HepG2 (cell line): ENCODE measurements around the gene FAM131A. TPM values are rescaled to one million over a fixed set of nuclear protein-coding genes. Genes with fewer than 3 reads are reported as not detected.

Experiments used
- CBX5 ChIP-seq: sonication (generic); formaldehyde crosslinking; IDR thresholded peaks from 2 replicates; pipeline ENCODE4 v1.4.0; 2020; ENCODE audit warnings: missing genetic modification reagents, borderline replicate concordance
- EP300 ChIP-seq, 3 experiments: sonication (generic) in 1 of 3; formaldehyde crosslinking in 1 of 3; IDR thresholded peaks; 2 replicates each; pipeline versions ENCODE4 v1.5.1 to v1.6.1; 2011 to 2020; ENCODE audit warnings: low read depth in 2 of 3, low read length in 2 of 3, borderline replicate concordance in 1 of 3, improper control_type of control experiment in 1 of 3, mild to moderate bottlenecking in 1 of 3, missing genetic modification reagents in 1 of 3, moderate library complexity in 1 of 3
- FOXA1 ChIP-seq, 2 experiments: fragments of 450-650 bp in 1 of 2; sonication (generic) in 1 of 2; formaldehyde crosslinking in 1 of 2; IDR thresholded peaks; 2 replicates each; pipeline versions ENCODE4 v1.4.0 to v1.6.1; 2016 to 2020; ENCODE audit warnings: missing genetic modification reagents in 1 of 2
- HNRNPUL1 ChIP-seq: fragments of 200-400 bp; formaldehyde crosslinking; IDR thresholded peaks from 2 replicates; pipeline ENCODE4 v1.6.1; 2017; ENCODE audit warnings: low read depth, mild to moderate bottlenecking, low read length, moderate library complexity
- KDM5A ChIP-seq: fragments of 200-600 bp; sonication (generic); IDR thresholded peaks from 2 replicates; pipeline ENCODE4 v1.7.0; 2018; ENCODE audit warnings: antibody characterized with exemption, mild to moderate bottlenecking, low read length, borderline replicate concordance
- MYC ChIP-seq: sonication (generic); formaldehyde crosslinking; IDR thresholded peaks from 2 replicates; pipeline ENCODE4 v1.9.0; 2021; ENCODE audit warnings: missing genetic modification reagents, borderline replicate concordance
- PAF1 ChIP-seq: IDR thresholded peaks from 2 replicates; pipeline ENCODE4 v1.6.1; 2016; ENCODE audit warnings: missing genetic modification reagents, missing compliant biosample characterization
- PHF8 ChIP-seq: sonication (generic); formaldehyde crosslinking; IDR thresholded peaks from 2 replicates; pipeline ENCODE4 v1.5.0; 2020; ENCODE audit warnings: missing genetic modification reagents
- RARA ChIP-seq: IDR thresholded peaks from 2 replicates; pipeline ENCODE4 v1.6.1; 2016; ENCODE audit warnings: missing genetic modification reagents, missing compliant biosample characterization
- RNF2 ChIP-seq: fragments of 450-650 bp; conservative IDR thresholded peaks from 2 replicates; pipeline ENCODE4 v1.6.1; 2016; ENCODE audit warnings: low read depth
- RXRA ChIP-seq: sonication (generic); formaldehyde crosslinking; IDR thresholded peaks from 2 replicates; pipeline ENCODE4 v1.5.1; 2020; ENCODE audit warnings: missing genetic modification reagents
- RXRB ChIP-seq: IDR thresholded peaks from 2 replicates; pipeline ENCODE4 v1.6.1; 2016; ENCODE audit warnings: borderline replicate concordance, missing genetic modification reagents, missing compliant biosample characterization
- SAP130 ChIP-seq: IDR thresholded peaks from 2 replicates; pipeline ENCODE4 v1.6.1; 2016; ENCODE audit warnings: low read depth
- TGIF2 ChIP-seq: IDR thresholded peaks from 2 replicates; pipeline ENCODE4 v1.6.1; 2016; ENCODE audit warnings: control low read depth, missing compliant biosample characterization
- XBP1 ChIP-seq: sonication (generic); formaldehyde crosslinking; IDR thresholded peaks from 2 replicates; pipeline ENCODE4 v1.5.0; 2020; ENCODE audit warnings: missing genetic modification reagents
- ZFP82 ChIP-seq: sonication (generic); formaldehyde crosslinking; IDR thresholded peaks from 2 replicates; pipeline ENCODE4 v1.5.1; 2020; ENCODE audit warnings: mild to moderate bottlenecking, missing genetic modification reagents, borderline replicate concordance
- ZFY ChIP-seq: sonication (generic); formaldehyde crosslinking; IDR thresholded peaks from 2 replicates; pipeline ENCODE4 v1.4.0; 2020; ENCODE audit warnings: missing genetic modification reagents
- ZNF564 ChIP-seq: sonication (generic); formaldehyde crosslinking; IDR thresholded peaks from 2 replicates; pipeline ENCODE4 v1.8.1; 2023; ENCODE audit warnings: mild to moderate bottlenecking, missing genetic modification reagents
- ZNF619 ChIP-seq: sonication (generic); formaldehyde crosslinking; IDR thresholded peaks from 2 replicates; pipeline ENCODE4 v1.4.0; 2020; ENCODE audit warnings: mild to moderate bottlenecking, missing genetic modification reagents
- ZNF772 ChIP-seq: sonication (generic); formaldehyde crosslinking; IDR thresholded peaks from 2 replicates; pipeline ENCODE4 v1.5.0; 2020; ENCODE audit warnings: mild to moderate bottlenecking, missing genetic modification reagents
- ZNF790 ChIP-seq: sonication (generic); formaldehyde crosslinking; IDR thresholded peaks from 2 replicates; pipeline ENCODE4 v1.8.0; 2022; ENCODE audit warnings: missing genetic modification reagents, mild to moderate bottlenecking, borderline replicate concordance
- ZSCAN21 ChIP-seq: sonication (generic); formaldehyde crosslinking; IDR thresholded peaks from 2 replicates; pipeline ENCODE4 v1.8.0; 2022; ENCODE audit warnings: mild to moderate bottlenecking, missing genetic modification reagents, moderate library complexity, borderline replicate concordance
- polyA plus RNA-seq, 8 experiments: library from polyadenylated mRNA; depleted of rRNA in 3 of 8; stranded (reverse) in 7 of 8; unstranded in 1 of 8; fragments of >200 nt; fragmentation: Illumina TruSeq in 4 of 8; extraction: Trizol in 4 of 8; gene quantifications; 2 replicates each; pipeline versions ENCODE4 v1.2.1 to v1.2.3, GENCODE V29; 2011 to 2016; ENCODE audit warnings: low read depth in 4 of 8, missing spikeins in 1 of 8, mixed read lengths in 1 of 8; ENCODE audit not compliant: insufficient read depth in 1 of 8
- total RNA-seq, 5 experiments: library from RNA; depleted of rRNA; stranded (reverse); fragments of >200 nt; fragmentation: Illumina TruSeq; extraction: Trizol; gene quantifications; 2 replicates each; pipeline ENCODE4 v1.2.3, GENCODE V29; 2016; ENCODE audit warnings: low read depth in 1 of 5
- TF ChIP-seq, protein P1 (sequence below): fragments of 450-650 bp; IDR thresholded peaks from 2 replicates; pipeline ENCODE4 v1.6.1; 2016
- TF ChIP-seq, protein P2 (sequence below): sonication (generic); formaldehyde crosslinking; IDR thresholded peaks from 2 replicates; pipeline ENCODE4 v1.4.0; 2020; ENCODE audit warnings: missing genetic modification reagents

FAM131A gene
- total and polyA plus RNA-seq, 2 of the 13 experiments (the other 11 are each of a cell fraction or from before 2014, with no cell fraction given), result 9.2 to 9.3 TPM

DNA sequence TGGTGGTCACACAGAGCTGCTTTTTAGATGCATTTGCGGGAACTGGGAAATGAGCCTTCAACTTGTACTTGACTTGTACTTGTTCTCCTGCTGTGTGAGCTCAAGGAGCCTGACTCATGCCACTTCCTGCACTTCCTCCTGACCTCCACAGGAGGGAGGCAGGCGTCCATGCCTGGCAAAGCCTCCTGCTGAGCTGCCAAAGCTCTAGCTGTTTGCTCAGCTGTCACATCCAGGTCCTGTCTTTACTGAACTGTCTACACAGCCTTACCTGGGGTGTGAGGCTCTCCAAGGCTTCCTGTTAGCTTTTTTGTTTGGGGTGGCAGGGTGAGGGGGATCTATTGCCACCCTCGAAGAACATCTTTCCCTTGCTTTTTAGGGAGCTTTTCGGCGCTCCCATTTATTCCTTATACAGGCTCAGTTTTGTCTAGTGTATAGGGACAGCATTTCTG, 34.2 kb downstream of the FAM131A start (continued):
- TF ChIP-seq EP300 (IDR thresholded peaks at IDR 0.05; ENCODE audit: low read depth in 2 of 2, low read length in 2 of 2) (peak in 1 of 2 experiments; percentile 23; a peak in 1 of 4 replicates), EP300 (CRISPR knock-in tag; IDR thresholded peaks at IDR 0.05; ENCODE audit: borderline replicate concordance) (no peak), PAF1 (0 out of 2 replicates have a peak, but pooled peaks have one; percentile 64), RNF2 (no peak), ZNF619 (CRISPR knock-in tag) (0 out of 2 replicates have a peak, but pooled peaks have one; percentile 43), ZFY (CRISPR knock-in tag) (no peak), CBX5 (CRISPR knock-in tag) (peak; percentile 65; the same call in 1 of the 2 replicates), SAP130 (peak; percentile 78), RXRA (CRISPR knock-in tag) (peak; percentile 53; the same call in 1 of the 2 replicates), KDM5A (no peak), RXRB (CRISPR knock-in tag) (peak; percentile 44; the same call in 1 of the 2 replicates), MYC (CRISPR knock-in tag) (peak; percentile 43; the same call in 1 of the 2 replicates), ZNF564 (no peak), HNRNPUL1 (no peak), PHF8 (CRISPR knock-in tag) (no peak), ZNF790 (CRISPR knock-in tag) (no peak), ZFP82 (no peak), FOXA1 (IDR thresholded peaks at IDR 0.05) (no peak), FOXA1 (CRISPR knock-in tag; IDR thresholded peaks at IDR 0.05) (peak; percentile 98), ZNF772 (no peak), XBP1 (CRISPR knock-in tag) (no peak), RARA (CRISPR knock-in tag) (0 out of 2 replicates have a peak, but pooled peaks have one; percentile 33), TGIF2 (CRISPR knock-in tag) (peak; percentile 91), ZSCAN21 (CRISPR knock-in tag) (peak; percentile 49; the same call in 1 of the 2 replicates)
- TF ChIP-seq, protein P1, sequence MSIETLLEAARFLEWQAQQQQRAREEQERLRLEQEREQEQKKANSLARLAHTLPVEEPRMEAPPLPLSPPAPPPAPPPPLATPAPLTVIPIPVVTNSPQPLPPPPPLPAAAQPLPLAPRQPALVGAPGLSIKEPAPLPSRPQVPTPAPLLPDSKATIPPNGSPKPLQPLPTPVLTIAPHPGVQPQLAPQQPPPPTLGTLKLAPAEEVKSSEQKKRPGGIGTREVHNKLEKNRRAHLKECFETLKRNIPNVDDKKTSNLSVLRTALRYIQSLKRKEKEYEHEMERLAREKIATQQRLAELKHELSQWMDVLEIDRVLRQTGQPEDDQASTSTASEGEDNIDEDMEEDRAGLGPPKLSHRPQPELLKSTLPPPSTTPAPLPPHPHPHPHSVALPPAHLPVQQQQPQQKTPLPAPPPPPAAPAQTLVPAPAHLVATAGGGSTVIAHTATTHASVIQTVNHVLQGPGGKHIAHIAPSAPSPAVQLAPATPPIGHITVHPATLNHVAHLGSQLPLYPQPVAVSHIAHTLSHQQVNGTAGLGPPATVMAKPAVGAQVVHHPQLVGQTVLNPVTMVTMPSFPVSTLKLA, result no peak
- TF ChIP-seq, protein P2, sequence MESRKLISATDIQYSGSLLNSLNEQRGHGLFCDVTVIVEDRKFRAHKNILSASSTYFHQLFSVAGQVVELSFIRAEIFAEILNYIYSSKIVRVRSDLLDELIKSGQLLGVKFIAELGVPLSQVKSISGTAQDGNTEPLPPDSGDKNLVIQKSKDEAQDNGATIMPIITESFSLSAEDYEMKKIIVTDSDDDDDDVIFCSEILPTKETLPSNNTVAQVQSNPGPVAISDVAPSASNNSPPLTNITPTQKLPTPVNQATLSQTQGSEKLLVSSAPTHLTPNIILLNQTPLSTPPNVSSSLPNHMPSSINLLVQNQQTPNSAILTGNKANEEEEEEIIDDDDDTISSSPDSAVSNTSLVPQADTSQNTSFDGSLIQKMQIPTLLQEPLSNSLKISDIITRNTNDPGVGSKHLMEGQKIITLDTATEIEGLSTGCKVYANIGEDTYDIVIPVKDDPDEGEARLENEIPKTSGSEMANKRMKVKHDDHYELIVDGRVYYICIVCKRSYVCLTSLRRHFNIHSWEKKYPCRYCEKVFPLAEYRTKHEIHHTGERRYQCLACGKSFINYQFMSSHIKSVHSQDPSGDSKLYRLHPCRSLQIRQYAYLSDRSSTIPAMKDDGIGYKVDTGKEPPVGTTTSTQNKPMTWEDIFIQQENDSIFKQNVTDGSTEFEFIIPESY, result peak; percentile 29; the same call in 1 of the 2 replicates
